C4-2B (cell line): ENCODE data around the gene ABCC6.

Experiments
- ZFX ChIP-seq: fragments of 450-650 bp; IDR thresholded peaks from 2 replicates; pipeline ENCODE4 v1.6.1; 2017
- TF ChIP-seq, protein P1 (sequence below): fragments of 450-650 bp; conservative IDR thresholded peaks from 2 replicates; pipeline ENCODE4 v1.5.1; 2017; ENCODE audit warnings: mild to moderate bottlenecking

DNA sequence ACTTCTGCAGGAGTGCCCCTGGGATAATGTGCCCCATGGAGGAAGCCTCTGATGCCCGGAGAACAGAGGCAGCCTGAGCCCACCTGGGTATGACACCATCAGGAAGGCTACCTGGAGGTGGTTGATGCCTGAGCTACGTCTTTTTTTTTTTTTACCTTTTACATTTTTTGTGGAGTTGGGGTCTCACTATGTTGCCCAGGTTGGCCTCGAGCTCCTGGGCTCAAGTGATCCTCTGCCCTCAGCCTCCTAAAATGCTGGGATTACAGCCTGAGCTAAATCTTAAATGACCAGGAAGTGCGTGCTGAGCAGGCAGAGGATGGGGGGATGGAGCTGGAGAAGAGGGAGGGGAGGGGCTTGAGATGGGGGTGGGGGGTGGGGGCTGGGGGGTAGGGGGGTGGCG, 32.7 kb downstream of the ABCC6 start:
- TF ChIP-seq, protein P1, sequence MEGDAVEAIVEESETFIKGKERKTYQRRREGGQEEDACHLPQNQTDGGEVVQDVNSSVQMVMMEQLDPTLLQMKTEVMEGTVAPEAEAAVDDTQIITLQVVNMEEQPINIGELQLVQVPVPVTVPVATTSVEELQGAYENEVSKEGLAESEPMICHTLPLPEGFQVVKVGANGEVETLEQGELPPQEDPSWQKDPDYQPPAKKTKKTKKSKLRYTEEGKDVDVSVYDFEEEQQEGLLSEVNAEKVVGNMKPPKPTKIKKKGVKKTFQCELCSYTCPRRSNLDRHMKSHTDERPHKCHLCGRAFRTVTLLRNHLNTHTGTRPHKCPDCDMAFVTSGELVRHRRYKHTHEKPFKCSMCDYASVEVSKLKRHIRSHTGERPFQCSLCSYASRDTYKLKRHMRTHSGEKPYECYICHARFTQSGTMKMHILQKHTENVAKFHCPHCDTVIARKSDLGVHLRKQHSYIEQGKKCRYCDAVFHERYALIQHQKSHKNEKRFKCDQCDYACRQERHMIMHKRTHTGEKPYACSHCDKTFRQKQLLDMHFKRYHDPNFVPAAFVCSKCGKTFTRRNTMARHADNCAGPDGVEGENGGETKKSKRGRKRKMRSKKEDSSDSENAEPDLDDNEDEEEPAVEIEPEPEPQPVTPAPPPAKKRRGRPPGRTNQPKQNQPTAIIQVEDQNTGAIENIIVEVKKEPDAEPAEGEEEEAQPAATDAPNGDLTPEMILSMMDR = no peak
- TF ChIP-seq ZFX = no peak
